Embryonic facial prominence (tissue), 1 donor: ENCODE results near the gene MET.
A peak's percentile ranks its signal among the peaks of the same experiment; 100 is the strongest.
"Not testable (repeated sequence)": the region's sequence is repeated elsewhere in the genome, so short reads cannot be mapped to it uniquely, and the experiment has no call there.

ENCODE experiments used
- DNase-seq: peaks from one replicate; pipeline ENCODE4 v3.0.0-alpha.2; 2016; ENCODE audit errors: extremely low spot score

Gene MET

GRCh38 chr7:116671681-116672595, at the start of gene MET:
Gene MET (plus strand): TSS chr7:116672196. CDS start chr7:116699085, 26,889 bp downstream.
- no peak for DNase-seq

GRCh38 chr7:116626886-116627285, 45.1 kb upstream of the MET start:
- DNase-seq, result no peak

GRCh38 chr7:116629051-116629463, 42.9 kb upstream of the MET start:
- DNase-seq, result no peak

GRCh38 chr7:116630357-116630756, 41.6 kb upstream of the MET start:
- DNase-seq, result no peak

- DNase-seq, result no peak
Measured at GRCh38 chr7:116630932-116631671, 40.9 kb upstream of the MET start.

GRCh38 chr7:116631676-116632075, 40.3 kb upstream of the MET start:
- no peak for DNase-seq

GRCh38 chr7:116632384-116632783, 39.6 kb upstream of the MET start:
- peak; percentile 18 for DNase-seq

GRCh38 chr7:116633131-116633988, 38.6 kb upstream of the MET start:
- DNase-seq, result no peak

GRCh38 chr7:116636997-116637396, 35.0 kb upstream of the MET start:
- no peak for DNase-seq

GRCh38 chr7:116638592-116638991, 33.4 kb upstream of the MET start:
- not testable (repeated sequence) for DNase-seq

GRCh38 chr7:116641551-116642153, 30.3 kb upstream of the MET start:
- no peak for DNase-seq

GRCh38 chr7:116643148-116643547, 28.8 kb upstream of the MET start:
- not testable (repeated sequence) for DNase-seq

- DNase-seq, result no peak
Measured at GRCh38 chr7:116644628-116645027, 27.4 kb upstream of the MET start.

- DNase-seq, result no peak
Measured at GRCh38 chr7:116647290-116647689, 24.7 kb upstream of the MET start.

- DNase-seq, result no peak
Measured at GRCh38 chr7:116647861-116648260, 24.1 kb upstream of the MET start.

GRCh38 chr7:116650436-116650835, 21.6 kb upstream of the MET start:
- DNase-seq, result no peak

- no peak for DNase-seq
Measured at GRCh38 chr7:116652793-116653192, 19.2 kb upstream of the MET start.

- no peak for DNase-seq
Measured at GRCh38 chr7:116653204-116653603, 18.8 kb upstream of the MET start.

- DNase-seq, result no peak
Measured at GRCh38 chr7:116653646-116654045, 18.4 kb upstream of the MET start.

- not testable (repeated sequence) for DNase-seq
Measured at GRCh38 chr7:116659248-116659647, 12.7 kb upstream of the MET start.

GRCh38 chr7:116661865-116662264, 10.1 kb upstream of the MET start:
- DNase-seq, result no peak
